Endothelial cell of umbilical vein (primary cell): Measurements from ENCODE around the gene CTBS.

Source experiments
- MYC ChIP-seq: IDR thresholded peaks from one replicate; pipeline ENCODE4 v1.6.1; 2011; ENCODE audit warnings: mild to moderate bottlenecking, low read depth, low read length
- POLR2A ChIP-seq: IDR thresholded peaks from 2 replicates; pipeline ENCODE4 v1.6.1; 2012; ENCODE audit warnings: low read depth, mild to moderate bottlenecking, control low read depth, low read length
- TF ChIP-seq, protein P1 (sequence below), 2 donors: IDR thresholded peaks; 1 replicate in 1 of 2; 2 replicates in 1 of 2; pipeline ENCODE4 v1.5.1; 2011; ENCODE audit warnings: low read length in 2 of 2, mild to moderate bottlenecking in 2 of 2, moderate library complexity in 2 of 2, control low read depth in 1 of 2, inconsistent platforms in 1 of 2, low read depth in 1 of 2; ENCODE audit not compliant: insufficient read depth in 1 of 2; ENCODE audit errors: extremely low read depth in 1 of 2

- TF ChIP-seq, protein P1, sequence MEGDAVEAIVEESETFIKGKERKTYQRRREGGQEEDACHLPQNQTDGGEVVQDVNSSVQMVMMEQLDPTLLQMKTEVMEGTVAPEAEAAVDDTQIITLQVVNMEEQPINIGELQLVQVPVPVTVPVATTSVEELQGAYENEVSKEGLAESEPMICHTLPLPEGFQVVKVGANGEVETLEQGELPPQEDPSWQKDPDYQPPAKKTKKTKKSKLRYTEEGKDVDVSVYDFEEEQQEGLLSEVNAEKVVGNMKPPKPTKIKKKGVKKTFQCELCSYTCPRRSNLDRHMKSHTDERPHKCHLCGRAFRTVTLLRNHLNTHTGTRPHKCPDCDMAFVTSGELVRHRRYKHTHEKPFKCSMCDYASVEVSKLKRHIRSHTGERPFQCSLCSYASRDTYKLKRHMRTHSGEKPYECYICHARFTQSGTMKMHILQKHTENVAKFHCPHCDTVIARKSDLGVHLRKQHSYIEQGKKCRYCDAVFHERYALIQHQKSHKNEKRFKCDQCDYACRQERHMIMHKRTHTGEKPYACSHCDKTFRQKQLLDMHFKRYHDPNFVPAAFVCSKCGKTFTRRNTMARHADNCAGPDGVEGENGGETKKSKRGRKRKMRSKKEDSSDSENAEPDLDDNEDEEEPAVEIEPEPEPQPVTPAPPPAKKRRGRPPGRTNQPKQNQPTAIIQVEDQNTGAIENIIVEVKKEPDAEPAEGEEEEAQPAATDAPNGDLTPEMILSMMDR (IDR thresholded peaks at IDR 0.05; ENCODE audit: extremely low read depth in 1 of 2, insufficient read depth in 1 of 2, low read depth in 1 of 2, low read length in 2 of 2): no peak
- TF ChIP-seq MYC (no peak), POLR2A (no peak)
Measured at GRCh38 chr1:84509029-84509428, 65.2 kb downstream of the CTBS start.
